DMS153 (cell line): ENCODE data around the gene REEP2.
A peak's percentile ranks its signal among the peaks of the same experiment; 100 is the strongest.

Experiments
- DNase-seq: peaks from one replicate; lab custom pipeline; 2025; lab: John Stamatoyannopoulos, UW

The REEP2 gene

DNA sequence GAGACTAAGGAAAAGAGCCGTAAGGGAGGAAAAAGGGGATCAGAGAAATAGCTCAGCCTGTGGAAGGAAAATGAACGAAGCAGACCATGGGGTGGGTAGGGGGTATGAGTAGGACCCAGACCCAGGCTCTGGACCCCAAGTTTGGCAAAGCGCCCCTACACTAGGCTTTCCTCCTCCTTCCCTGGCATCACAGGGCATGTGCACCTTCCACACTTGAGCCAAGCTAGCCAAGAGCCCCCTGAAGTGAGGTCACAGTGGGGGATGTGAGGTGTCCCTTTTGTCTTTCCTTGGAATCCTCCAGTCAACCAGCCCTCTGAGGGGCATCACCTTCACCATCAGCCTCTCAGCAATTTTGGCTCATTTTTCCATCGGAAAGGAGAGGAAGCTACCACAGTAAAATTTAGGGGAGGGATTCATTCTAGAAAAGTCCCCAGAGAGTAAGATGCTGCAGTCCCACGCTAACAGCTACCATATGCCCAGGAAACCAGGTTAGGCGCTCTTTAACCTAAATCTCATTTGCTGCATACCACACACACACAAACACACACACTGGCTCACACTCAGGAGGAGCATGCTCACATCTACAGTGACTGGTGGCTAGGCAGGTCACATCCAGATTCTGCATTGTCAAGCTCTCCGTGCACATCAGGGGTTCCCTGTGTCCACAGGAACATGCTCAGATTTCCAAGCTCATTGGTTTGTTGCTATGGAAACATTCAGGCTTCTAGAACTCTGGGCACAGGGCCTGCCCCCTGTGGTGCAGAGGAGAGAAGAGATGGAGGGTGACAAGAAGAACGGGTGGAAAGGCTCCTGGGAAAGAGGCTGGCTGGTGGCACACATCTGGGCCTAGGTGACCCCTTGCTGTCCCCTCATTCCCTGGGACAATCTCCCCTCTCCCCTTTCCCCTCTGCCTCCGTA is 9.9 kb downstream of the REEP2 start:
- peak; percentile 46 for DNase-seq

DNA sequence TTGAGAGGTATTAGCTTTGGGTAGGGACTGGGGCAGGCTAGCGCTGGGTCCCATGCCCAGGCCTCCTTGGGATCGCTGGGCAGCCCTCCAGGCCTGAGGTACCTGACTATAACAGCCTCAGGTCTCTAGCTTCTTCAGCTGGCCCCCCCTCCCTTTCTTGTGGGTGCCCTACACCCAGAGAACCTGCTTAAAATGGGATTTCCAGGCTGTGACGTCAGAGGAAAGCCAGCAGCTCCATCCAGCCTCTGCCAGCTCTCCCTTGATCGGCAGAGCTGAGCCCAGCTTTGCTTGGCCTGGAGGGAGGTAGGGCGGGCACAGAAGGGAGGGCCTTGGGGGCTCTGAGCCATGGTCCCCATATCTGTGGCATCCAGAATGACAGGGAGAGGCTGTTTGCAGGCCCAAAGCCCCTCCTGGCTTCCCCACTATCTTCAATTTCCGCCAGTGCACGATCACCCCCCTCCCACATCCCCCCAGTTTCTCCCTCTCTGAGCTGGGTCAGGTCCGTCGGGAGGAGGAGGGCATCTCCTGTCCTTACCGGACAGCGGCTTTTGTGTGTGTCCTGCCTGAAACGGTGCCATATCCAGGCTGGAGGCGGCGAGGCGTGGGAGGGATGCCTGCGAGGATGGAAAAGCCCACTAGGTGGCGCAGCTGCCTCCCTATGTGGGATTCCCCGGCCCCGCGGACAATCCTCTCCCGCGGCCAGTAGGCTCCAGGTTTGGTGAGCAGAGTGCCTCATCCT is 10.8 kb downstream of the REEP2 start:
- peak; percentile 22 for DNase-seq

- DNase-seq: no peak
These were observed 12.1 kb downstream of the REEP2 start for GRCh38 chr5:138450971-138451370.

DNA sequence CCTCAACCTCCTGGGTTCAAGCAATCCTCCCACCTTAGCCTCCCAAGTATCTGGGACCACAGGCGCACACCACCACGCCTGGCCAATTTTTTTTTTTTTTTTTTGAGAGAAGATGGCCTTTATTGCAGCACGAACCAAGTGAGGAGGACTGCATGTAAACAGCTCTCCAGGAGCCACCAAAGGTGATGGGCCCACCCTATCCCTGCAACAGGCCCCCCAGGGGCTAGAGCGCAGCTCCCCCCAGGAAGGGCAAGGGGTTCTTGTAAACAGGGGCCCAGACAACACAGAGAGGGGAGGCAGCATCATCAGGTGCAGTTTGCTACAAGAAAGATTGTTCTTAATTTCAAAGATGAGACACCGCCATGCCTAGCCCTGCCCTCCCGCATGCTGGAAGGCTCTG is 13.9 kb downstream of the REEP2 start:
- DNase-seq: no peak

- DNase-seq: no peak
These were observed 14.7 kb downstream of the REEP2 start for GRCh38 chr5:138453590-138453989.

- DNase-seq: no peak
These were observed 15.3 kb downstream of the REEP2 start for GRCh38 chr5:138454121-138454520.

GRCh38 chr5:138455232-138455930 is 16.5 kb downstream of the REEP2 start:
- no peak for DNase-seq

GRCh38 chr5:138457531-138458275 is 18.8 kb downstream of the REEP2 start:
- no peak for DNase-seq

DNA sequence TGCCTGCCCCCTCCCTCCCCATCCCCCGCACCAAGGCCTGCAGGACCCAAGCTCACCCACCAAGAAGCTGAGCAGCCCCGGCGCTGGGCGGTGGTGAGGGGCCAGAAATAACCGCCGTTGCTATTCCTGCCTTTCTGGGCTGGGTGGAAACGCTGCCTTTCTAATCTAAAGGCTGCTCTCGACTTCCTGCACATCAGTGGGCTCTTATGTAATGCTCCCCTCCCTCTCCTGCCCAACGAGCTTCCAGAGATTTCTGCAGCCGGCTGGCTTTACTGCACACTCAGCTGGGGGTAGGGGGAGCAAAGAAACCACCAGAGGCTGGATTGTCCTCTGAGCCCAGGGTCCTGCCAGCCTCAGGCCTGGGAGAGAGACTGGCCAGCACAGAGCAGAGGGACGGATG is 19.5 kb downstream of the REEP2 start:
- no peak for DNase-seq

- no peak for DNase-seq
These were observed 20.0 kb downstream of the REEP2 start for GRCh38 chr5:138458856-138459255.

- DNase-seq: no peak
These were observed 20.6 kb downstream of the REEP2 start for GRCh38 chr5:138459311-138459933.

- DNase-seq: no peak
These were observed 21.3 kb downstream of the REEP2 start for GRCh38 chr5:138460032-138460693.

DNA sequence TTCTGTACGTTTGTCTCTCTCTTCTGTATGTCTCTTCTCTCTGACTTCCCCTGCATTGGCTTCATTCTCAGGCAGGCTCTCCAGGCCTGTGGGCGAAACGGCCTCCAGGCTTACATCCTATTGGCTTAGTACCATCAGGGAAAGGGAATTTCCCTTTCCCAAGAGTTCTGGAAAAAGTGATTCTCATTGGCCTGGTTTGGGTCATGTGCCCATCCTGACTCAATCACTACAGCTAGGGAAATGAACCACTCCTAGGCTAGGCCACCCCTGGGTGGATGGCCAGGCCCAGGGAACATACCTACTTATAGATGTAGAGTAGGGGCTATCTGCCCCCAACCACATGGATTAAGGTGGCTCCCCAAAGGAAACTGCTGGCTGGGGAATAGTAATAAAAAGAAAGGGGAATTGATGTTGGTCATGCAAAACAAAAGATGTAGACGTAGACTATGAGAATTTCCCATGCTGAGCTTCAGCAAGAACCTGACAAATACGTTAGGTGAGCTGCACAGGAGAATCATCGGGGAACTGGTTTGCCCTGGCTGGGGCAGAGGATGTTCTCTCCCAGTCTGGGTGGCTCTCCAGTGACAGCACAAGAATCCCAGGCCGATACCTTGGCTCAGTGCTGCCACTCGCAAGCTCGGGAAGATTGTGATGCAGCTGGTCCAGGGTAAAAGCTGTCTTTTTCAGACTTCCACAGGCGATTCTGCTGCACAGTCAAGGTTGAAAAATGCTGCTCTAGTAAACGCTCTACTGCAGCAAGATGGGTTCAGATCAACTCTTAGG is 22.7 kb downstream of the REEP2 start:
- DNase-seq: no peak

DNA sequence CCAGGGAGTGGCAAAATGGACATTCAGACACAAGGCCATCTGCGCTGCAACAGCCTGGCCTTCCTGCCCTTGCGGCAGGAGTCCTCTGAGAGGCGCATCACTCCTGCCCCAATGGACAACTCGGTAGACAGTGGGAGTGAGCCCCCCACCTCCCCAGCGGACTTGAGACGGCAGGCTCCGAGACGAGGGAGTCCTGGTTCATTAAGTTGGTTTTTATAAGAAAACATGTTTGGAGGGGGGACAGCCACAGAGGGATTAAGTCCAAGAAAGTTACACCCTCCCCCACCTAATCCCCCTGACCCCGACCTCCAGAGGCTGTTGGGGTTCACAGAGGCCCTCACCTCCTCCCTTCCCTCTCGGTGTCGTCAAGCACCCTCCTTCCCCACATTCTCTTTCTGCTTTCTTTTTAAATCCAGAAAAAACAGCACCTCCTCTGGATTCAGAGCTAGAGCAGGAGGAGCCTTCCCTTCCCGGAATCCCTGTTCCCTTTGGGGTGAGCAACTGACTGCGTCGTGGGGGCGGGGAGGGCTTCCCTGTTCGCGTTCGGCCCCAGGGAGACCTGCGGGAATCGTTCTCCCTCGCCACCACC is 24.7 kb downstream of the REEP2 start:
- no peak for DNase-seq

- DNase-seq: peak; percentile 79
These were observed 25.1 kb downstream of the REEP2 start for GRCh38 chr5:138464008-138464387.

DNA sequence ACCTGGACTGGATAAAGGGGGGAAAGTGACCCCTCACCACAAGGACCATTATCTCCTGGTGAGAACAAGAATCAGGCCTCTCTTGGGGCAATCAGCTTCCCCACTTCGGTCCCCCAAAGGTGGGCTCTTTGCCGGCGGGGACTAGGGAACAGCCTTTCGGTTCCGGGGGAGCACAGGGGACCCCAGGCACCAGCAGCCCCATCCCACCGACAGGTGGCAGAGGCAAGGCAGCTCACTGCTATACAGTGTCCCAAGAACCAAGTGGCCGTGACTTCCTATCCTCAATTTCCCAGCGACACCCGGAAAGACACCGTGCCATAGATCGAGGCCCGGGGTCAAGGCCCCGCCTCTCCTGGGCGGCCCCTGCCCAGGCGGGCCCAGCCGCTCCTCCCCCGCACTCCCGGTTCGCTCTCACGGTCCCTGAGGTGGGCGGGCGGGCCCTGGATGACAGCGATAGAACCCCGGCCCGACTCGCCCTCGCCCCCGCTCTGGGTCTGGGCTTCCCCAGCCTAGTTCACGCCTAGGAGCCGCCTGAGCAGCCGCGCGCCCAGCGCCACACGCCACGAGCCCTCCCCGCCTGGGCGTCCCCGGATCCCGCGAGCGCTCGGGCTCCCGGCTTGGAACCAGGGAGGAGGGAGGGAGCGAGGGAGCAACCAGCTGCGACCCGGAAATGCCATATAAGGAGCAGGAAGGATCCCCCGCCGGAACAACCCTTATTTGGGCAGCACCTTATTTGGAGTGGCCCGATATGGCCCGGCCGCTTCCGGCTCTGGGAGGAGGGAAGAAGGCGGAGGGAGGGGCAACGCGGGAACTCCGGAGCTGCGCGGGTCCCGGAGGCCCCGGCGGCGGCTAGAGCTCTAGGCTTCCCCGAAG is 25.8 kb downstream of the REEP2 start:
- DNase-seq: peak; percentile 90

DNA sequence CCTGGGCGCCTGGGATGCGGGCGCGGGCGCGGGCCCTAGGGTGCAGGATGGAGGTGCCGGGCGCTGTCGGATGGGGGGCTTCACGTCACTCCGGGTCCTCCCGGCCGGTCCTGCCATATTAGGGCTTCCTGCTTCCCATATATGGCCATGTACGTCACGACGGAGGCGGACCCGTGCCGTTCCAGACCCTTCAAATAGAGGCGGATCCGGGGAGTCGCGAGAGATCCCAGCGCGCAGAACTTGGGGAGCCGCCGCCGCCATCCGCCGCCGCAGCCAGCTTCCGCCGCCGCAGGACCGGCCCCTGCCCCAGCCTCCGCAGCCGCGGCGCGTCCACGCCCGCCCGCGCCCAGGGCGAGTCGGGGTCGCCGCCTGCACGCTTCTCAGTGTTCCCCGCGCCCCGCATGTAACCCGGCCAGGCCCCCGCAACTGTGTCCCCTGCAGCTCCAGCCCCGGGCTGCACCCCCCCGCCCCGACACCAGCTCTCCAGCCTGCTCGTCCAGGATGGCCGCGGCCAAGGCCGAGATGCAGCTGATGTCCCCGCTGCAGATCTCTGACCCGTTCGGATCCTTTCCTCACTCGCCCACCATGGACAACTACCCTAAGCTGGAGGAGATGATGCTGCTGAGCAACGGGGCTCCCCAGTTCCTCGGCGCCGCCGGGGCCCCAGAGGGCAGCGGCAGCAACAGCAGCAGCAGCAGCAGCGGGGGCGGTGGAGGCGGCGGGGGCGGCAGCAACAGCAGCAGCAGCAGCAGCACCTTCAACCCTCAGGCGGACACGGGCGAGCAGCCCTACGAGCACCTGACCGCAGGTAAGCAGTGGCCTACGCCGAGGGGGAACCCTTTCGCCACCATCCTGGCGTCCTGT is 26.6 kb downstream of the REEP2 start, which contains the start of gene EGR1:
TSS of gene EGR1 (plus strand) at position 219 of the 864 bp plus-strand sequence. CDS start at position 502, 283 bp downstream.
- DNase-seq: peak; percentile 76
